Measurements from ENCODE around the gene HOXB6. TPM values are rescaled to one million over a fixed set of nuclear protein-coding genes. Genes with fewer than 3 reads are reported as not detected.

HOXB6 gene
- total RNA-seq, 1 experiment from 2014 or later, result 19.8 TPM

DNA sequence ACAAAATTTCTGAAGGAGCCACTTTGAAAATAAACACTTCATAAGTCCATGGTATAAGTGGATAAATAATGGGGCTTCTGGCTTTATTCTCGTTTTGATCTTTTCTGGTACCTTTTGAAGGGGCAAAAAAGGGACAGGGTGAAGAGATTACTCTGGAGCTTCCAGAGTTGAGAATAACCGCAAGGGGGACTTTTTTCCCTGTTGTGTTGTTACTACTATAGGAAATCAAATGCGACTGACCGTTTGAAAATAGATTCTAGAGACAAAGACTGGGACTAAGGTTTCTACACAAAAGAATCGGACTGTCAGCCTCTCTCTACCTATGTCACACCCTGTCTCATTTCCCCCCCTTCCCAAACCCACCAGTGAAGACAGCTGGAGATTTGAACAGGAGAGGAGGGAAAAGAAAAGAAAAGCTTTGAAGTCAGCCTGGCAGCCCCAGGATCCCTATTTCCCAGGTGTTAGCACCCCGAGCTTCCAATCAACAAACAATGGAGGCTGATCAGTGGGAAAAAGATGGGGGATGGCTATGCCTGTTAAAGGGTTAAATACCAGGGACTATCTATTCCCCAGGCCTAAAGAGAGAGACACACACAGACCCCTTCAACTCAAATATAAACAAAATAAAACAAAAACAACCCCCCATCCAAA is 35.0 kb downstream of the HOXB6 start:
- Histone ChIP-seq H3K4me3 (ENCODE audit: low read depth, low read length, poor library complexity, severe bottlenecking) (no peak overlapping the region), H3K36me3 (ENCODE audit: insufficient read depth, low read length, poor library complexity, severe bottlenecking) (no peaks in the 10 kb centered on the region), H3K4me1 (ENCODE audit: insufficient read depth, low read length, poor library complexity, severe bottlenecking) (peaks cover 66% of the 10 kb centered on the region), H3K9me3 (ENCODE audit: low read depth, low read length, poor library complexity, severe bottlenecking) (no peaks in the 10 kb centered on the region), H3K27ac (ENCODE audit: low read depth, low read length, poor library complexity, severe bottlenecking) (no peak overlapping the region), H3K27me3 (replicated peaks; ENCODE audit: insufficient read depth, low read depth, low read length, poor library complexity) (no peaks in the 10 kb centered on the region)
- BruUV-seq (replicated peaks), result no TSS peak
- DNase-seq (ENCODE audit: low spot score), result no peak
- TF ChIP-seq CTCF (conservative IDR thresholded peaks at IDR 0.05; ENCODE audit: low read depth, low read length), result no peak
- no peak for TF ChIP-seq EZH2 (IDR thresholded peaks at IDR 0.05; ENCODE audit: borderline replicate concordance, low read depth, low read length, poor library complexity, severe bottlenecking)
- POLR2A ChIA-PET (ENCODE audit: low non-redundant PET), result no interaction called here
- CTCF ChIA-PET, result interaction anchor here (0.6 kb wide), 1 partner anchor 9 kb away, joined by 3 read pairs; no protein-coding TSS in a partner anchor
- intact Hi-C loops (cut with micrococcal nuclease; ENCODE audit: unreplicated experiment), result no loop called here

DNA sequence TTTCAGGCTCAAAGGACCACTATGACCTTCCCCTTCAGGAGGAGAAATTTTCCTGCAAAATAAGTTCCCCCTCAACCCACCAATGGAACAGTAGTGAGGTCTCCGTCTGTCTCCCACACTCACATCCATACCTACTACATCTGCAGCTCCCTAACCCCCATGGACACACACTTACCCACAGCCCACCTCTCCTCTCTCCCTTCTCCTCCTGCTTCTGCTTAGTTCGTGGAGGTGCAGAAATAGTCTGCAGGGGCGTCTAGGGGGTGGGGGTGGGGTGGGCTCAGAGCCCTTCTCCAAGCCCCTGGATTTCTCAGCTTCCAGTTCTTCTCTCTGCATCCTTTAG is 35.6 kb downstream of the HOXB6 start:
- DNase-seq (ENCODE audit: low spot score), result no peak
- no peak for TF ChIP-seq CTCF (conservative IDR thresholded peaks at IDR 0.05; ENCODE audit: low read depth, low read length)
- TF ChIP-seq EZH2 (IDR thresholded peaks at IDR 0.05; ENCODE audit: borderline replicate concordance, low read depth, low read length, poor library complexity, severe bottlenecking), result no peak
- H3K4me1 ChIP-seq (ENCODE audit: insufficient read depth, low read length, poor library complexity, severe bottlenecking), result peaks cover 64% of the 10 kb centered on the region
- H3K4me3 ChIP-seq (ENCODE audit: low read depth, low read length, poor library complexity, severe bottlenecking), result peak overlapping the region; percentile 48
- no peaks in the 10 kb centered on the region for H3K9me3 ChIP-seq (ENCODE audit: low read depth, low read length, poor library complexity, severe bottlenecking)
- H3K27ac ChIP-seq (ENCODE audit: low read depth, low read length, poor library complexity, severe bottlenecking), result peak overlapping the region; percentile 29
- H3K27me3 ChIP-seq (replicated peaks; ENCODE audit: insufficient read depth, low read depth, low read length, poor library complexity), result no peaks in the 10 kb centered on the region
- BruUV-seq (replicated peaks), result no TSS peak
- intact Hi-C loops (cut with micrococcal nuclease; ENCODE audit: unreplicated experiment), result no loop called here
- H3K36me3 ChIP-seq (ENCODE audit: insufficient read depth, low read length, poor library complexity, severe bottlenecking), result no peaks in the 10 kb centered on the region
- ChIA-PET CTCF (no interaction called here), POLR2A (ENCODE audit: low non-redundant PET) (interaction anchor here (0.6 kb wide), 1 partner anchor 306 kb away, joined by 3 read pairs; no protein-coding TSS in a partner anchor)

- intact Hi-C loops (cut with micrococcal nuclease; ENCODE audit: unreplicated experiment), result no loop called here
Measured at GRCh38 chr17:48568499-48569239, 36.1 kb downstream of the HOXB6 start.

More at GRCh38 chr17:48568499-48569239, 36.1 kb downstream of the HOXB6 start:
- H3K4me1 ChIP-seq (ENCODE audit: insufficient read depth, low read length, poor library complexity, severe bottlenecking), result peaks cover 63% of the 10 kb centered on the region
- no TSS peak for BruUV-seq (replicated peaks)
- TF ChIP-seq CTCF (conservative IDR thresholded peaks at IDR 0.05; ENCODE audit: low read depth, low read length) (no peak), EZH2 (IDR thresholded peaks at IDR 0.05; ENCODE audit: borderline replicate concordance, low read depth, low read length, poor library complexity, severe bottlenecking) (no peak)
- H3K27me3 ChIP-seq (replicated peaks; ENCODE audit: insufficient read depth, low read depth, low read length, poor library complexity), result no peaks in the 10 kb centered on the region
- peak; percentile 52 for DNase-seq (ENCODE audit: low spot score)
- H3K27ac ChIP-seq (ENCODE audit: low read depth, low read length, poor library complexity, severe bottlenecking), result peak overlapping the region; percentile 29
- H3K9me3 ChIP-seq (ENCODE audit: low read depth, low read length, poor library complexity, severe bottlenecking), result no peaks in the 10 kb centered on the region
- no peaks in the 10 kb centered on the region for H3K36me3 ChIP-seq (ENCODE audit: insufficient read depth, low read length, poor library complexity, severe bottlenecking)
- peak overlapping the region; percentile 48 for H3K4me3 ChIP-seq (ENCODE audit: low read depth, low read length, poor library complexity, severe bottlenecking)
- ChIA-PET POLR2A (ENCODE audit: low non-redundant PET) (interaction anchor here (0.6 to 0.7 kb wide), 2 partner anchors 72 to 305 kb away, joined by 3 to 6 read pairs; no protein-coding TSS in a partner anchor), CTCF (no interaction called here)
